Keratinocyte (primary cell): ENCODE results near the gene GDPD4. TPM values are rescaled to one million over a fixed set of nuclear protein-coding genes. Genes with fewer than 3 reads are reported as not detected.

Experiments used
- DNase-seq: peaks from one replicate; pipeline ENCODE4 v3.0.0-alpha.2; 2011; ENCODE audit warnings: low read depth, missing footprints, low spot score
- FAIRE-seq: peaks from 2 replicates; lab custom pipeline; 2011; peaks lifted over from hg19 to GRCh38; lab: Jason Lieb, UNC
- H2AFZ ChIP-seq: 2 replicates; pipeline ENCODE4 v1.6.0; 2012; ENCODE audit warnings: low read length, control low read depth, inconsistent platforms; ENCODE audit not compliant: control insufficient read depth
- H3K27ac ChIP-seq: 2 replicates; pipeline ENCODE4 v1.5.1; 2011; ENCODE audit warnings: low read length; ENCODE audit not compliant: control insufficient read depth, insufficient read depth
- H3K27me3 ChIP-seq: 3 replicates; pipeline ENCODE4 v1.6.0; 2011; ENCODE audit warnings: low read length; ENCODE audit not compliant: control insufficient read depth, insufficient read depth; ENCODE audit errors: extremely low read depth
- H3K36me3 ChIP-seq, 2 experiments: 2 replicates in 1 of 2; 3 replicates in 1 of 2; pipeline ENCODE4 v1.5.1; 2011; ENCODE audit warnings: low read length in 2 of 2, mild to moderate bottlenecking in 1 of 2; ENCODE audit not compliant: control insufficient read depth in 2 of 2, insufficient read depth in 2 of 2; ENCODE audit errors: extremely low read depth in 1 of 2
- H3K4me1 ChIP-seq: 3 replicates; pipeline ENCODE4 v1.5.1; 2011; ENCODE audit warnings: low read length; ENCODE audit not compliant: control insufficient read depth, insufficient read depth; ENCODE audit errors: extremely low read depth
- H3K4me2 ChIP-seq: 3 replicates; pipeline ENCODE4 v1.6.0; 2011; ENCODE audit warnings: low read depth, low read length; ENCODE audit not compliant: control insufficient read depth, insufficient read depth; ENCODE audit errors: extremely low read depth
- H3K4me3 ChIP-seq, 3 experiments: fragments of 200-600 bp in 1 of 3; sonication (generic) in 1 of 3; 2 replicates in 2 of 3; 3 replicates in 1 of 3; pipeline ENCODE4 v1.5.1; 2011 to 2016; ENCODE audit warnings: low read length in 3 of 3, mild to moderate bottlenecking in 3 of 3, control low read depth in 2 of 3, inconsistent platforms in 1 of 3, low read depth in 1 of 3, mixed read lengths in 1 of 3, mixed run types in 1 of 3, moderate library complexity in 1 of 3; ENCODE audit not compliant: control insufficient read depth in 2 of 3, insufficient read depth in 2 of 3; ENCODE audit errors: extremely low read depth in 1 of 3
- H3K79me2 ChIP-seq: 2 replicates; pipeline ENCODE4 v1.6.0; 2012; ENCODE audit warnings: low read length; ENCODE audit not compliant: control insufficient read depth, insufficient read depth
- H3K9ac ChIP-seq: 3 replicates; pipeline ENCODE4 v1.6.0; 2011; ENCODE audit warnings: low read length; ENCODE audit not compliant: control insufficient read depth, insufficient read depth; ENCODE audit errors: extremely low read depth
- H3K9me1 ChIP-seq: 3 replicates; pipeline ENCODE4 v1.6.0; 2011; ENCODE audit warnings: low read length; ENCODE audit not compliant: control insufficient read depth, insufficient read depth; ENCODE audit errors: extremely low read depth
- H3K9me3 ChIP-seq: 2 replicates; pipeline ENCODE4 v1.5.1; 2012; ENCODE audit warnings: low read depth, low read length; ENCODE audit not compliant: control insufficient read depth
- H4K20me1 ChIP-seq: 3 replicates; pipeline ENCODE4 v1.6.0; 2011; ENCODE audit warnings: low read length; ENCODE audit not compliant: control insufficient read depth, insufficient read depth; ENCODE audit errors: extremely low read depth
- CTCF ChIP-seq, 3 experiments: IDR thresholded peaks in 1 of 3; conservative IDR thresholded peaks in 1 of 3; optimal IDR thresholded peaks in 1 of 3; 2 replicates in 2 of 3; 3 replicates in 1 of 3; pipeline versions ENCODE3 to v1.5.1; 2011; ENCODE audit warnings: low read length in 3 of 3, mild to moderate bottlenecking in 3 of 3, moderate library complexity in 2 of 3, control low read depth in 1 of 3, inconsistent platforms in 1 of 3; ENCODE audit not compliant: insufficient read depth in 2 of 3; ENCODE audit errors: extremely low read depth in 1 of 3
- EZH2 ChIP-seq: IDR thresholded peaks from one replicate; pipeline ENCODE4 v1.6.1; 2012; ENCODE audit warnings: inconsistent platforms, mild to moderate bottlenecking, low read length, moderate library complexity
- dilution Hi-C: fragments of 300-500 bp; cut with MboI; formaldehyde crosslinking; loops from one replicate; pipeline ENCODE4 v1.7.0; 2020; ENCODE audit warnings: low sequenced_read_pairs; ENCODE audit not compliant: extremely low pct_ligation_motif_present
- polyA plus RNA-seq, 5 experiments: library from polyadenylated mRNA; depleted of rRNA in 3 of 5; stranded (reverse) in 3 of 5; stranded (forward) in 1 of 5; unstranded in 1 of 5; fragments of >200 nt; gene quantifications; 1 replicate in 1 of 5; 2 replicates in 3 of 5; 3 replicates in 1 of 5; pipeline versions ENCODE4 v1.2.1 to v1.2.3, GENCODE V29; 2011 to 2012; ENCODE audit warnings: missing spikeins in 2 of 5, low read depth in 1 of 5, low replicate concordance in 1 of 5

Gene GDPD4
- polyA plus RNA-seq, 1 donor (not counting 4 experiments of a cell fraction or from before 2014, with no cell fraction given): not detected

DNA sequence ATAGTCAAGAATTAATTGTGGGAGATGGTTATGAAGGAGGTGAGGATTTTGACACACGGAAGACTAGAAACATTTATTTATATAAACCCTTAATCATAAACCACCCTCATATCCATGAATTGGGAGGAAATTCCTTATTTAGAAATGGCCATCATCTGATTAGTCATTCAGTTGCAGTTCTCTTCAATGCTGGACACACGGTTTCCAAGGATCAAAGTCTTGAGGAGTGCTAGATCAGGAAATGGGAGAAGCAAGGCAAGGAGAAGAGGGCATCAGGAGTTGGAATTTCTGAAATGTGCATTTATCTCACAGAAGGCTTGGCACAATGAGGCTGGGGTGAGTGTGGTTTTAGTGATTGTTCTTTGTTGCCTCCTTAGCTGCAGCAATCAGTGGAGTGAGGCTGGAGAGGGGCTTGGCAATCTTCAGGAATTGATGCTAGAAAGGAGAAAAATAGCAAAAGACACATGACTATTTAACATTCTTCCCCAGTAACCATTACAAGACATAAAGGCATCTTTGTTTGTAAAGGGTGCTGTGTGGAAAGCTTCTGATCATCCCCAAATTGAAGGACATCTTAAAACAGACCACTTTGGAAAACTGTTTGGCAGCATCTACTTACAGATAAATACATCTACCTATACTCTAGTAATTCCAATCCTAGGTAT is 21.6 kb upstream of the GDPD4 start:
- H3K9me1 ChIP-seq: no peaks in the 10 kb centered on the region
- no peak overlapping the region for H3K4me2 ChIP-seq
- H4K20me1 ChIP-seq: no peaks in the 10 kb centered on the region
- no peak overlapping the region for H3K27ac ChIP-seq
- no peak overlapping the region for H3K9ac ChIP-seq
- no peak overlapping the region for H2AFZ ChIP-seq
- dilution Hi-C loops: no loop called here
- no peaks in the 10 kb centered on the region for H3K27me3 ChIP-seq
- TF ChIP-seq EZH2: no peak
- no peak for TF ChIP-seq CTCF (optimal IDR thresholded peaks at IDR 0.05 in 1 of 3, IDR thresholded peaks at IDR 0.05 in 1 of 3, conservative IDR thresholded peaks at IDR 0.05 in 1 of 3; ENCODE audit: extremely low read depth in 1 of 3, insufficient read depth in 2 of 3, low read length in 3 of 3)
- H3K4me1 ChIP-seq: no peaks in the 10 kb centered on the region
- DNase-seq (no peak), FAIRE-seq (no peak)
- H3K9me3 ChIP-seq: no peaks in the 10 kb centered on the region
- no peaks in the 10 kb centered on the region for H3K79me2 ChIP-seq
- peaks cover 4 to 7% of the 10 kb centered on the region in 2 experiments for H3K36me3 ChIP-seq
- no peak overlapping the region for H3K4me3 ChIP-seq

DNA sequence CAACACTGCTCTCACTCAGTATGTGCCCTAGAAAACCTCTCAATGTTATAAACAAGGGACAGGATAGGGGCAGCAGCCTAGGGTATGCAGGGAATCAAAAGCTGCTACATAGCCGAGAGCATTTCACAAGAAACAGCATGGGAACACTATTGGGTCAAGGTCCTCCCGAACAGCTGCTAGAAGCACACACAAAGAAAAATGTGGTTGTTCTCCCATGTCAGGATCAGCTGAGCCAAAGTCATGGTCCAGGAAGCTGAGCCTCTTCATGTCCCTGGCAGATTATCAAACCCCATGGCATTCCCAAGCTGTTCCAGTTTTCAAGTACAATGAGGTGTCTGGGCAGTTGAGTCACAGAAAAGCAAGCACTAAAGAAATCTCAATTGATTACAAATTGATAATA is 21.0 kb upstream of the GDPD4 start:
- TF ChIP-seq EZH2 (no peak), CTCF (optimal IDR thresholded peaks at IDR 0.05 in 1 of 3, IDR thresholded peaks at IDR 0.05 in 1 of 3, conservative IDR thresholded peaks at IDR 0.05 in 1 of 3; ENCODE audit: extremely low read depth in 1 of 3, insufficient read depth in 2 of 3, low read length in 3 of 3) (no peak)
- H2AFZ ChIP-seq: no peak overlapping the region
- no peak for DNase-seq
- peaks cover 4 to 7% of the 10 kb centered on the region in 2 experiments for H3K36me3 ChIP-seq
- dilution Hi-C loops: no loop called here
- H3K4me1 ChIP-seq: no peaks in the 10 kb centered on the region
- H3K9me1 ChIP-seq: no peaks in the 10 kb centered on the region
- H4K20me1 ChIP-seq: no peaks in the 10 kb centered on the region
- no peak overlapping the region for H3K9ac ChIP-seq
- H3K79me2 ChIP-seq: no peaks in the 10 kb centered on the region
- no peak overlapping the region for H3K27ac ChIP-seq
- H3K27me3 ChIP-seq: no peaks in the 10 kb centered on the region
- no peak overlapping the region for H3K4me3 ChIP-seq
- FAIRE-seq: no peak
- no peak overlapping the region for H3K4me2 ChIP-seq
- no peaks in the 10 kb centered on the region for H3K9me3 ChIP-seq
